OCI-LY7 (cell line): ENCODE data around the gene CTNND2. TPM values are rescaled to one million over a fixed set of nuclear protein-coding genes. Genes with fewer than 3 reads are reported as not detected.

Source experiments
- BruUV-seq: library from RNA; stranded (reverse); fragments of 400-500 nt; replicated peaks from 2 replicates; lab custom pipeline; 2021; lab: Mats Ljungman, UMichigan
- CTCF ChIA-PET: fragments of 300-600 bp; sonication (Branson Sonifier 250); formaldehyde crosslinking; loops from one replicate; lab custom pipeline; 2022; ENCODE audit warnings: antibody characterized with exemption; ENCODE audit not compliant: unreplicated experiment; lab: Charles Lee
- POLR2A ChIA-PET: fragments of 300-600 bp; sonication (Branson Sonifier 250); formaldehyde crosslinking; loops from one replicate; lab custom pipeline; 2022; ENCODE audit warnings: antibody characterized with exemption; lab: Charles Lee
- DNase-seq: peaks from one replicate; pipeline ENCODE4 v3.0.0-alpha.2; 2015; ENCODE audit warnings: low spot score
- H2AFZ ChIP-seq: fragments of 200-600 bp; sonication (generic), shearing (Covaris generic); 2 replicates; pipeline ENCODE4 v1.6.1; 2014; ENCODE audit warnings: mild to moderate bottlenecking, antibody characterized with exemption, low read length, moderate library complexity
- H3K27ac ChIP-seq: fragments of 200-600 bp; sonication (generic); 2 replicates; pipeline ENCODE4 v1.5.1; 2014; ENCODE audit warnings: mixed run types, low read depth, mild to moderate bottlenecking, moderate library complexity, low read length, inconsistent platforms; ENCODE audit not compliant: poor library complexity, severe bottlenecking
- H3K36me3 ChIP-seq: fragments of 200-600 bp; sonication (generic); 2 replicates; pipeline ENCODE4 v1.6.1; 2014; ENCODE audit warnings: mild to moderate bottlenecking, antibody characterized with exemption, low read length, moderate library complexity, mixed read lengths; ENCODE audit not compliant: insufficient read depth
- H3K4me1 ChIP-seq: fragments of 200-600 bp; sonication (generic); 2 replicates; pipeline ENCODE4 v1.5.1; 2014; ENCODE audit warnings: mild to moderate bottlenecking, low read length; ENCODE audit not compliant: insufficient read depth, poor library complexity, severe bottlenecking
- H3K4me2 ChIP-seq: fragments of 200-600 bp; sonication (generic); 2 replicates; pipeline ENCODE4 v1.6.1; 2014; ENCODE audit warnings: mild to moderate bottlenecking, low read length
- H3K4me3 ChIP-seq: fragments of 200-600 bp; sonication (generic); 2 replicates; pipeline ENCODE4 v1.5.1; 2014; ENCODE audit warnings: mild to moderate bottlenecking, low read depth, low read length; ENCODE audit not compliant: poor library complexity, severe bottlenecking
- H3K79me2 ChIP-seq: fragments of 200-600 bp; sonication (generic); 2 replicates; pipeline ENCODE4 v1.6.1; 2016; ENCODE audit warnings: low read depth, mild to moderate bottlenecking, low read length, moderate library complexity, mixed read lengths; ENCODE audit not compliant: insufficient read depth
- H3K9me2 ChIP-seq: fragments of 200-600 bp; sonication (generic); 2 replicates; pipeline ENCODE4 v1.6.1; 2016; ENCODE audit warnings: mild to moderate bottlenecking, low read length, mixed read lengths; ENCODE audit not compliant: insufficient read depth
- H3K9me3 ChIP-seq: fragments of 200-600 bp; sonication (generic); 2 replicates; pipeline ENCODE4 v1.6.1; 2014; ENCODE audit warnings: mild to moderate bottlenecking, mixed run types, low read length, mixed read lengths
- H4K20me1 ChIP-seq: fragments of 200-600 bp; sonication (generic); 2 replicates; pipeline ENCODE4 v1.6.1; 2014; ENCODE audit warnings: mild to moderate bottlenecking, antibody characterized with exemption, low read length, moderate library complexity, mixed read lengths; ENCODE audit not compliant: insufficient read depth
- EZH2phosphoT487 ChIP-seq: fragments of 200-600 bp; sonication (generic); IDR thresholded peaks from 2 replicates; pipeline ENCODE4 v1.6.1; 2018; ENCODE audit warnings: low read depth, borderline replicate concordance, mild to moderate bottlenecking, mixed run types, antibody characterized with exemption, low read length, moderate library complexity, mixed read lengths
- intact Hi-C: fragments of 100-400 bp; cut with micrococcal nuclease; formaldehyde crosslinking; loops from one replicate; pipeline ENCODE4 v1.10.0; 2022; ENCODE audit not compliant: unreplicated experiment
- total RNA-seq, 2 experiments: library from RNA; depleted of rRNA in 1 of 2; stranded (reverse); fragments of >200 nt in 1 of 2; shearing (Covaris generic) in 1 of 2; gene quantifications; 2 replicates each; pipeline ENCODE4 v1.2.3, GENCODE V29; 2014 to 2022
- TF ChIP-seq, protein P1 (sequence below): fragments of 200-600 bp; sonication (generic); conservative IDR thresholded peaks from 2 replicates; pipeline ENCODE4 v1.5.1; 2014; ENCODE audit warnings: mild to moderate bottlenecking, antibody characterized with exemption, low read length, moderate library complexity, mixed read lengths

CTNND2 gene
- total RNA-seq, 2 experiments from 2014 or later = not detected

DNA sequence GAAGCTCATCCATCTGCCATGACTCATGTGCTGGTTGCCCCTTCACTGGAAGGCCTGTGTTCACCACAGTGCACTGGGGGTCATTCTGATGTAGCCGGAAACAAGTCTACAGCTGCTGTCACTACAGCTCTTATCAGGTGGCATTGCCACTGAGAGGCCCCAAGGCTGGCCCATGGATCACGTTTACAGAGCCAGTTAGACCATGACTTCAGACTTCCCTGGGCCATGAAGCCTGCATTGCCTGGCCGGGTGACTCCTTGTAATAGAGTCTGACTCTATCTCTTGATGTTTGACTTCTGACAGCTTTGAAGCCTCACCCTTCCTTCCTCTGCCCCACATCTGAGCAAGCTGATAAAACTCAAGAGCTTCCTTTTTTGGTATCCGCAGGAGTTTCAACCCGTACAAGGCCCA is 669.7 kb downstream of the CTNND2 start:
- no peak overlapping the region for H2AFZ ChIP-seq
- intact Hi-C loops = no loop called here
- CTCF ChIA-PET = no interaction called here
- no peaks in the 10 kb centered on the region for H3K9me2 ChIP-seq
- POLR2A ChIA-PET = no interaction called here
- no peak for DNase-seq
- no peaks in the 10 kb centered on the region for H3K79me2 ChIP-seq
- H3K4me2 ChIP-seq = no peak overlapping the region
- H3K4me3 ChIP-seq = no peak overlapping the region
- H3K36me3 ChIP-seq = no peaks in the 10 kb centered on the region
- no TSS peak for BruUV-seq
- H4K20me1 ChIP-seq = no peaks in the 10 kb centered on the region
- H3K4me1 ChIP-seq = no peaks in the 10 kb centered on the region
- H3K9me3 ChIP-seq = no peaks in the 10 kb centered on the region
- H3K27ac ChIP-seq = no peak overlapping the region
- TF ChIP-seq EZH2phosphoT487 = no peak
- TF ChIP-seq, protein P1, sequence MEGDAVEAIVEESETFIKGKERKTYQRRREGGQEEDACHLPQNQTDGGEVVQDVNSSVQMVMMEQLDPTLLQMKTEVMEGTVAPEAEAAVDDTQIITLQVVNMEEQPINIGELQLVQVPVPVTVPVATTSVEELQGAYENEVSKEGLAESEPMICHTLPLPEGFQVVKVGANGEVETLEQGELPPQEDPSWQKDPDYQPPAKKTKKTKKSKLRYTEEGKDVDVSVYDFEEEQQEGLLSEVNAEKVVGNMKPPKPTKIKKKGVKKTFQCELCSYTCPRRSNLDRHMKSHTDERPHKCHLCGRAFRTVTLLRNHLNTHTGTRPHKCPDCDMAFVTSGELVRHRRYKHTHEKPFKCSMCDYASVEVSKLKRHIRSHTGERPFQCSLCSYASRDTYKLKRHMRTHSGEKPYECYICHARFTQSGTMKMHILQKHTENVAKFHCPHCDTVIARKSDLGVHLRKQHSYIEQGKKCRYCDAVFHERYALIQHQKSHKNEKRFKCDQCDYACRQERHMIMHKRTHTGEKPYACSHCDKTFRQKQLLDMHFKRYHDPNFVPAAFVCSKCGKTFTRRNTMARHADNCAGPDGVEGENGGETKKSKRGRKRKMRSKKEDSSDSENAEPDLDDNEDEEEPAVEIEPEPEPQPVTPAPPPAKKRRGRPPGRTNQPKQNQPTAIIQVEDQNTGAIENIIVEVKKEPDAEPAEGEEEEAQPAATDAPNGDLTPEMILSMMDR = no peak

DNA sequence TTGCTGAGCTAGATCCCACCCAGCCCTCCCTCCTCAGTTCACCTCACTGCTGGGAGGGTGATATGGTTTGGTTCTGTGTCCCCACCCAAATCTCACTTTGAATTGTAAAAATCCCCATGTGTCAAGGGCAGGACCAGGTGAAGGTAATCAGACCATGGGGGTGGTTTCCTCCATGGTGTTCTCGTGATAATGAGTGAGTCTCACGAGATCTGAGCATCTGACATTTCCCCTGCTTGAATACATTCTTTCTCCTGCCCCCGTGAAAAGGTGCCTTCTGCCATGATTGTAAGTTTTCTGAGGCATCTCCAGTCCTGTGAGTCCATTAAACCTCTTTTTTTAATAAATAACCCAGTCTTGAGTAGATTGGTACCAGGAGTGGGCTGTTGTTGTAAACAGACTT is 673.4 kb downstream of the CTNND2 start:
- no peak overlapping the region for H3K27ac ChIP-seq
- H2AFZ ChIP-seq = no peak overlapping the region
- H3K36me3 ChIP-seq = no peaks in the 10 kb centered on the region
- no peak overlapping the region for H3K4me3 ChIP-seq
- H4K20me1 ChIP-seq = no peaks in the 10 kb centered on the region
- no peaks in the 10 kb centered on the region for H3K9me2 ChIP-seq
- H3K4me1 ChIP-seq = no peaks in the 10 kb centered on the region
- ChIA-PET CTCF (no interaction called here), POLR2A (no interaction called here)
- no peak overlapping the region for H3K4me2 ChIP-seq
- TF ChIP-seq, protein P1 = no peak
- no peak for TF ChIP-seq EZH2phosphoT487
- H3K9me3 ChIP-seq = no peaks in the 10 kb centered on the region
- DNase-seq = no peak
- BruUV-seq = no TSS peak
- no peaks in the 10 kb centered on the region for H3K79me2 ChIP-seq
- intact Hi-C loops = no loop called here

DNA sequence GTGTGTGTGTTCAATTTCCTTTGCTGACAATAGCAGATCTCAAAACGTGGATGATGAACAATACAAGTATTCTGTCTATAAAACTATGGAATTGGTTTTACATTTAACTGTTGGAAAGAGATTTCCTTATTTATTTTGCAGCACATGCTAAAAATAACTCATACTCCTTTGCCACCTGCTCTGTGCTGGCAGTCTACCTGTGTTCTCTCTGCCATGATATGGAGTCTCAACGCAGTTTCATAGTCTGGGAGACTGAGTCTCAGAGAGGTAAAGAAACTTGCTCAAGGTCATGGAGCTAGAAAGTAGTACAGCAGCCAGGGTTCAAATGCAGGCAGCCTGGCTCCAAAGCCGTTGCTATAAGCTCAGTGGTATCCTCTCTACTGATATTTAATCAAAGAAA is 677.2 kb downstream of the CTNND2 start:
- no peak overlapping the region for H3K4me2 ChIP-seq
- ChIA-PET CTCF (no interaction called here), POLR2A (no interaction called here)

More for the DNA sequence above, 677.2 kb downstream of the CTNND2 start:
- Histone ChIP-seq H3K4me1 (no peaks in the 10 kb centered on the region), H2AFZ (no peak overlapping the region), H3K9me2 (no peaks in the 10 kb centered on the region), H3K4me3 (no peak overlapping the region), H3K79me2 (no peaks in the 10 kb centered on the region), H3K9me3 (no peaks in the 10 kb centered on the region), H3K36me3 (no peaks in the 10 kb centered on the region), H4K20me1 (no peaks in the 10 kb centered on the region), H3K27ac (no peak overlapping the region)
- TF ChIP-seq EZH2phosphoT487 = no peak
- TF ChIP-seq, protein P1 = no peak
- intact Hi-C loops = no loop called here
- DNase-seq = no peak
- no TSS peak for BruUV-seq
